Right forelimb (tissue), 1 donor: ENCODE results near the gene ERICH2.

Source experiments
- DNase-seq: peaks from one replicate; pipeline ENCODE4 v3.0.0-alpha.2; 2018

Gene ERICH2

GRCh38 chr2:170818036-170818751 lies 48.0 kb downstream of the ERICH2 start:
- DNase-seq = no peak

GRCh38 chr2:170818752-170819470 lies 48.7 kb downstream of the ERICH2 start:
- no peak for DNase-seq

- DNase-seq = no peak
Observed at GRCh38 chr2:170819680-170820664, 49.8 kb downstream of the ERICH2 start.

- no peak for DNase-seq
Observed at GRCh38 chr2:170820757-170821530, 50.8 kb downstream of the ERICH2 start.

GRCh38 chr2:170821531-170822289 lies 51.5 kb downstream of the ERICH2 start:
- no peak for DNase-seq

GRCh38 chr2:170822290-170823087 lies 52.3 kb downstream of the ERICH2 start:
- DNase-seq = no peak

- DNase-seq = peak; percentile 54
Observed at GRCh38 chr2:170823088-170823897, 53.1 kb downstream of the ERICH2 start.

- DNase-seq = no peak
Observed at GRCh38 chr2:170823898-170824215, 53.7 kb downstream of the ERICH2 start.

- no peak for DNase-seq
Observed at GRCh38 chr2:170824526-170825015, 54.4 kb downstream of the ERICH2 start.

GRCh38 chr2:170827841-170828532 lies 57.8 kb downstream of the ERICH2 start:
- no peak for DNase-seq

- DNase-seq = no peak
Observed at GRCh38 chr2:170828533-170828916, 58.3 kb downstream of the ERICH2 start.

GRCh38 chr2:170829036-170829435 lies 58.9 kb downstream of the ERICH2 start:
- no peak for DNase-seq

- DNase-seq = no peak
Observed at GRCh38 chr2:170830166-170830565, 60.0 kb downstream of the ERICH2 start.

- DNase-seq = no peak
Observed at GRCh38 chr2:170831115-170831514, 60.9 kb downstream of the ERICH2 start.

GRCh38 chr2:170836027-170836426 lies 65.8 kb downstream of the ERICH2 start:
- no peak for DNase-seq

GRCh38 chr2:170840717-170841210 lies 70.6 kb downstream of the ERICH2 start:
- no peak for DNase-seq

- no peak for DNase-seq
Observed at GRCh38 chr2:170842785-170843184, 72.6 kb downstream of the ERICH2 start.

GRCh38 chr2:170843656-170844055 lies 73.5 kb downstream of the ERICH2 start:
- no peak for DNase-seq

GRCh38 chr2:170845343-170845742 lies 75.2 kb downstream of the ERICH2 start:
- DNase-seq = no peak
